Activated CD8-positive, alpha-beta memory T cell treated with anti-CD3 and anti-CD28 coated beads for 24 hours (primary cell): ENCODE data around the gene ZNF136.

ENCODE experiments used
- DNase-seq: peaks from one replicate; pipeline ENCODE4 v3.0.0-alpha.2; 2020

The ZNF136 gene

DNA sequence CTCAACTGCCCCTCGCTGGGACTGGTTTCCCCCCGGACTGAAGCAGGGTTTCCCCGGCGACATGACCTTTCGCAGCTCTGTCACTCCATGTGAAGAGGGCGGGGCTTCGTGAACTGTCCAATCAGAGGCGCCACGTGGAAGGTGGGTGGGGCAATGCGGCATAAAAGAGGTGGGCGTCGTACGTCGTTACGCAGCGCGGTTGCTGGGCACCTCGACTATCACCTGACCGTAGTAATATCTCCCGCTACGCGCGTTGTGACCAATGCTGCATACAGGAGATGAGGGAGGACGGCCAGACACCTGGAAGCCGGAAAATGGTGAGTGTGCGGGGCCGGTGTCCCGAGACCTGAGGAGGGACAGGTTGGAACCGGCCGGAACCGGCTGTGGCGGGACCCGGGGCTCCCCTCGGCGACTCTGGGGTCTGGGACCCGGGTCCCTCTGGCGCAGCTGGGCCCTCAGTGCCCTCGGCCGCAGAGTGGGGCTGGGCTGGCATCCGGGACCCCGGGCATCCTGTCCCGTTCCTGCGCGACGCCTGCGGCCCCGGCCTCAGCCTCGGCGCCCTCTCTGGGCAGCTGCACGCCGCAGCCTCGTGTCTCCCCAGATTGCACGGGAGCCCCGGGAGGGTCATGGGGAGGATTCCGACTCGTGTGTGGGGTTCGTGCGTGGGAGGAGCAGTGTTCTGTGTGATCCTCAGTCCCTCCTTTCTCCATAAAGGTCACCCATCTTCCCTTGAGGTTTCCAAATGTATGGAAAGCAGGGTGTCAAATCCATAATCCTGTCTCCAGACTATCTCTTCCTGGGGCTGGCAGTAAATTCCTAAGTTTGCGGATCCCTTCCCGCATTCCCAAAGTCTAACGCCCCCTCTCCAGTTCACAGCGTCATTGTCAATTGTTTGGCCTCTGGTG is 32.2 kb downstream of the ZNF136 start:
- DNase-seq: peak; percentile 83

DNA sequence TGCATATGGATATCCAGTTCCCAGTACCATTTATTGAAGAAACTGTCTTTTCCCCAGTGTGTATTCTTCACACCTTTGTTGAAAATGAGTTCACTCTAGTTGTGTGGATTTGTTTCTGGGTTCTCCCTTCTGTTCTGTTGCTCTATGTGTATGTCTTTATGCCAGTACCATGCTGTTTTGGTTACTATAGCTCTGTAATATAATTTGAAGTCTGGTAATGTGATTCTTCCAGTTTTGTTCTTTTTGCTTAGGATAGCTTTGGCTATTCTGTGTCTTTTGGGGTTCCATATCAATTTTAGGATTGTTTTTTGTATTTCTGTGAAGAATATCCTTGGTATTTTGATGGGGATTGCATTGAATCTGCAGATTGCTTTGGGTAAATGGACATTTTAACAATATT is 35.2 kb downstream of the ZNF136 start:
- DNase-seq: no peak

DNA sequence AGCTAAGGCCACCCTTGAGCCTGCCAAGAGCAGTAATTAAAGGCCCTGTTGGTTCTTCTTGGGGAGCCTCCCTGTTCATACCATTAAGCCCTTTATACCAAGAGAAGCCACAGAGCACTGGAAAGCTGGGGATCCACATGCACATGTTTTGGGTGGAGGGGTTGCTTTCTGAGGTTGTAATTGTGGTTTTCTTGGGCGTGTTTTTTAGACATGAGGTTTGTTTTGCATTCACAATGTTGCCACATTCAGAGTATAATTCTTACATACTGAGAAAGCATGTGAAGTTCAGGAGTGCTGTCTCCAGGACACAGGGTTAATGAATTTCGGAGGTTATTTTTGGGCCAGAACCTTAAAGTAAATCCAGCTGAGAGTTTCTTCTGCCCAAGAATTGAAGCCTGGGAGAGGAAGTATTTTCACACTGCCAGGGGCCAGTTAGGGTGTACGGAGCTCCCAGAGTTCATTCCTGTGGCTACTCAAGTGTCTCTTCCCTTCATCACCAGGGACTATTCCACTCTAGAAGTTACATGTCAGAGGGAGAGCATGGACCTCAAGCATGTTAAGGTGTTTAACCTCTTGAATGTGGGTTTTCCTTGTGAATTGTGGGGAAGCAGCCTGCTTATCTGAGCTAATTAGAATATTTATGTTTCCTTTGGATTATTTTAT is 37.0 kb downstream of the ZNF136 start:
- DNase-seq: no peak

DNA sequence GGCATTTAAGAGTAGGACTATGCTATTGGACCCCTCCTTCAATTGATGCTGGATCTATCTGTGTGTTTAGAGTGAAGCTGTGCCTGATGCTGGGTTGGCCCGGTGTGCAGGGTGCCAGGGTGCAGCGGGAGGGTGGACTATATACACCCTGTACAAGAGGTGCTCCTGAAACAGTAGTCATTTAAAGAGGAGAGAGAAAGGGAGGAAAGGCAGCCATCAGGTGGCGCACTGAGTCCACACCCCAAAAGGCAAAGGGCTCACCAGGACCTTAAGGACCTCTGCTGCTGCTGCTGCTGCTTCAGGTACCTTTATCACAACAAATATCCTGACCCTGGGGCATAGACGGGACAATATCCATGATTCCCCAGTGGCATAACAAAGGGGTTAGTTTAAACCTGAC is 39.4 kb downstream of the ZNF136 start:
- DNase-seq: peak; percentile 69

DNA sequence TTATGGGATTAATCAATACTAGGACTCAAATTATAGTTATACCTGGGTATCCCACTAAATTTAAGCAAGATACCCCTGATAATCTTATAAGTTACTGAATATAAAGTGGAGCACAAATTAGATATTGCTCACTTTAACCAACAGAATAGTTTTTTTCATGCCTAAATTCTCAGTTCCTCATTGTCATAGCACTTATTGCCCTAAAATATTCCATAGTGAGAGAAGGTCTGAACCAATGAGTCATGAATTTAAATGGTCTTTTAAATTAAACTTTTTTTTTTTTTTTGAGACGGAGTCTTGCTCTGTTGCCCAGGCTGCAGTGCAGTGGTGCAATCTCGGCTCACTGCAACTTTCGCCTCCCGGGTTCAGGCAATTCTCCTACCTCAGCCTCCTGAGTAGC is 42.4 kb downstream of the ZNF136 start:
- DNase-seq: no peak

DNA sequence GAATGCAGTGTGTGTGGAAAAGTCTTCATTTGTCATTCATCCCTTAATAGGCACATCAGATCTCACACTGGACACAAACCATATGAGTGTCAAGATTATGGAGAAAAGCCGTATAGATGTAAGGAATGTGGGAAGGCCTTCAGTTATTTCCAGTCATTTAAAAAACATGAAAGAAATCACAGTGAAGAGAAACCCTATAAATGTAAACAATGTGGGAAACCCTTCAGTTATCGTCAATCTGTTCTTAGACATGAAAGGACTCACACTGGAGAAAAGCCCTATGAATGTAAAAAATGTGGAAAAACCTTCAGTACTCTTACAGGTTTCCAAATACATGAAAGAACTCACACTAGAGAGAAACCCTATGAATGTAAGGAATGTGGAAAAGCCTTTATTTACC is 45.3 kb downstream of the ZNF136 start:
- DNase-seq: no peak

DNA sequence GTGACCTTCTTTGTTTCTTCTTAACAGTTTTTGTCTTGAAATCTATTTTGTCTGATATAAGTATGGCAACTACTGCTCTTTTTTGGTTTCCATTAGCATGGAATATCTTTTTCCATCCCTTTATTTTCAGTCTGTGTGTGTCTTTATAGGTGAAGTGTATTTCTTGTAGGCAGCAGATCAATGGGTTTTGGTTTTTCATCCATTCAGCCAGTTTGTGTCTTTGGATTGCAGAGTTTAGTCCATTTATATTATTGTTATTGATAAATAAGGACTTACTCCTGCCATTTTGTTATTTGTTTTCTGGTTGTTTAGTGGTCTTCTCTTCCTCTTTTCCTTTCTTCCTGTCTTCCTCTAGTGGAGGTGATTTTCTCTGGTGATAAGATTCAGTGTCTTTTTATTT is 54.4 kb downstream of the ZNF136 start:
- DNase-seq: no peak

DNA sequence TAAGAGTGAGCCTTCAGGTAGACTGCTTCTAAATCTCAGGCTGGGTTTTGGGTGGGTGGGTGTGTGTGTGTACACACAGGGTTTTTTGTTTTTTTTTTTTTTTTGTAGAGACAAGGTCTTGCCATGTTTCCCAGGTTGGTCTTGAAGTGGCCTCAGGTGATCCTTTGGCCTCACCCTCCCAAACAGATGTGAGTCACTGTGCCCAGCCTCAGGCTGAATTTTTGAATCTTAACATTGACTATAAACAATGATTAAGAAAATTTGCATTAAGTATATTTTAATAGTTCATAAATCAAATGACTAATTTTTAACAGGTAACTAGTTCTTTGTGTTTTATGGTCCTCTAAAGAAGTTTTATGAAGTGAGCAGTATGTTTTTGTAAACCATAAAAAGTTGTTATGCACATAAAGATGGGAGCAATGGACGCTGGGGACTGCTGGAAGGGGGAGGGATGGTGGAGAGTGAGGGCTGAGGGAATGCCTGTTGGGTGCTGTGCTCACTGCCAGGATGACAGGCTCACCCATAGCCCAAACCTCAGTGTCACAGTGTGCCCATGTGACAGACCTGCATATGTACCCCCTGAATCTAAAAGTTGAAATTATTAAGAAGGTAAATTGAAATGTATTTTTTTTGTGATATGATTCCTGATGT is 60.2 kb downstream of the ZNF136 start:
- no peak for DNase-seq

DNA sequence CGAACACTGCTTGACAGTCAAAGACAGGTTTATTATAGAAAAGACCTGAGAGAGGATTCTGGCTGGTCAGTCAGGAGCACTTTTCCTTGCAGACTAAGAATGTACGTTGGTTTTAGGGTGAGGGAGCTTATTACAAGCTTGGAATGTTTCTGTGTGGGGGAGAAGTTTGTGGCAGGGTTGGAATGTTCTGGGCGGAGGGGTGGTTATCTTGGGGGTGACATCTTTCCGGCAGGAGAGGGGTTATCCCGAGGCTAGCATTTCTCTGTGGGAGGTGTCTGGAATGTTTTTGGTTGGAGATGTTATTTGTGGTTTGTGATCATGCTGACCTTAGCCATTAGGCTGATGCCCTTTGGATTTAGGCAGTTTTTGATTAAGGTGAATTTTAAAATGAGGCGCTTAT is 61.8 kb downstream of the ZNF136 start:
- DNase-seq: no peak

DNA sequence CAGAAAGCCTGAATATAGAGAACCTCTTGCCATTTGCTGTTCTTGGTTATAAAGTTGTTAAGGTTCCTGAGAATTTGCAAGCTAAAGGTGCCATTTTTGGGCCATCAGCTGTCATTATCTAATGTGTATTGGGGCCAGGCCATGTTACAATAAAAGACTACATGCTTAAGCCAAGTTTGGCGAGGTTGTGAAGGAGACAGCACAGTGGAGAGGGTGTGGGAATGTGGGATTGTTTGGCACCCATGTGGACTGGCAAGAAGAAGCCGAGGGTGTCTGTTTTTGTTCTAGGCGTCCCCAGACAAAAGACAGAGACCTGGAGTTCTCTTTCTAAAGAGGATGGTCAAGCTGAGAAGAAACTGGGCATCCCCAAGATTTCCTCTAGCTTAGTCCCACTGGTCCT is 67.1 kb downstream of the ZNF136 start:
- no peak for DNase-seq

DNA sequence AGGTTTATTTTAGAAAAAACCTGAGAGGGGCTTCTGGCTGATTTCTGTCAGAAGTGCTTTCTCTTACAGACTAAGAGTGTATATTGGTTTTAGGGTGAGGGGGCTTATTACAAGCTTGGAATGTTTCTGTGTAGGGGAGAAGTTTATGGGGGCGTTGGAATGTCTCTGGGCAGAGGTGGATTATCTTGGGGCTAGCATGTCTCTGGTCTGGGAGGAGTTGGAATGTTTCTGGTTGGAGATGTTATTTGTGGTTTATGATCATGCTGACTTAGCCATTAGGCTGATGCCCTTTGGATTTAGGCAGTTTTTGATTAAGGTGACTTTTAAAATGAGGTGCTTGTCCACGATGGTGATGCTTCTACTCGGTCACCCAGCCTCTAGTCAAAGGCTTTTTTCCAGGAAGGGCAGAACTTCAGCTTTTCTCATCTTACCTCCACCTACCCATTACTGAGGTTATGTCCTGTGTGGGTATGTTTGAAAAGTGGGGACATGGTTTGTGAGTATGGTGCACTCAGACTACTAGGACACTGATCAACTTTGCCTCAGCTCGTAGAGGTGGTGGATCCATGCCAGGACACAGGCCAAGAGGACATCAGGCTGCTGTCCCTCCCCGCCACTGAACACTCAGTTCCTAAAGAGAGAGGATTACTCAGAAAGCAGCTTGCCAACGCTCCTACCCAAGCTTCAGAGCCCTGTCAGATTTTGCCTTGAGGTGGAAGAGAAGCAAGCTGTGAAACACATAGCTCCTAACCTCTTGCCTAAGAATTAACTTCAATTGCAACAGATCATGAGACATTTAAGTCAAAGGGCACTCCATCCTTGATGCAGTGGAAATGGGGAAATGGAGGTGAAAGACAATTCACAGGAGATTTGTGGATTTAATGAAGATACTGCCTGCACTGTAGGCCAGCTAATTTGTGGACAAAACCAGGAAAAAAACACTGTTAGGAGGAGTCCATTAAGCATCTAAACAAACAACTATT is 68.1 kb downstream of the ZNF136 start:
- DNase-seq: no peak

DNA sequence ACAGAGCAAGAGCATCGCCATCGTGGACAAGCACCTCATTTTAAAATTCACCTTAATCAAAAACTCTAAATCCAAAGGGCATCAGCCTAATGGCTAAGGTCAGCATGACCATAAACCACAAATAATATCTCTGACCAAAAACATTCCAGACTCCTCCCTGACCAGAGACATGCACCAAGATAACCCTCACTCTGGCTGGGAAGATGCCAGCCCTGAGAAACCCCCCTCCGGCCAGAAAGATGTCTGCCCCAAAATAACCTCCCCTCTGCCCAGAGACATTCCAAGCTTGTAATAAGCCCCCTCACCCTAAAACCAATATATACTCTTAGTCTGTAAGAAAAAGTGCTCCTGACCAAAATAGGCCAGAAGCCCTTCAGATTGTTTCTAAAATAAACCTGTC is 70.1 kb downstream of the ZNF136 start:
- no peak for DNase-seq

DNA sequence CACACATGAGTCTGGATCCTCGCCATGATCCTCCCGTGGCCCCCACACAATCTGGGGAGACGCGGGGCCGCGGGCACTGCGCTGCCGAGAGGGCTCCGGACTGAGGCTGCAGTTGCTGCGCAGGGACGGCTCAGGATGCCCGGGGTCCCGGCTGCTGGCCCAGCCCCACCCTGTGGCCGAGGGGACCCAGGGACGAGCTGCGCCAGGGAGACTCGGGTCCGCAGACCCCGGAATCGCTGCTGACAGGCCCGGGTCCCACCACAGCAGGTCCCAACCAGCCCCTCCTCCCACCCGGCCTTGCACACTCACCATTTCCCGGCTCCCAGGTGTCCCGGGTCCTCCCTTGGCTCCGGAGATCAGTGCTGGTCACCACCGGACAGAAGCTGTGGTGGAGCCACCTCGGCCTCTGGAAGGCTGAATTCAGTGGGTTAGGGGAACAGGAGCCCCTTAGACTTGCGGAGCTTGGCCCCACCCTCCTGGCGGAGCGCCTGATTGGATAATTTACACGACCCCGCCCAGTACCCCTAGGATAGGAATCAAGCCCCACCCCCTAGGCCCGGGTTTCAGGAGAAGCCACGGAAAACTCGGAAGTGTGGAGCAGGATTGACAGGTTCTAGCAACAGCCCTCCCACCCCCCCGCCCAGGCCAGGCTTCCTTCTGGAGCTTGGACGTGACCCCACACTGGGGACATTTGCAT is 74.4 kb downstream of the ZNF136 start:
- no peak for DNase-seq
